SK-N-SH (cell line): ENCODE results near the gene ACOT7. TPM values are rescaled to one million over a fixed set of nuclear protein-coding genes. Genes with fewer than 3 reads are reported as not detected.

Source experiments
- CTCF ChIA-PET: fragments of 300-600, 350-600 bp; formaldehyde crosslinking; extraction: SDS; loops from one replicate; lab custom pipeline; 2021; lab: Yijun Ruan, JAX
- POLR2A ChIA-PET: fragments of 350-600 bp; sonication (Branson Sonifier 250); formaldehyde crosslinking; extraction: SDS; loops from one replicate; lab custom pipeline; 2020; ENCODE audit warnings: antibody characterized with exemption, inconsistent platforms; lab: Yijun Ruan, JAX
- DNase-seq: peaks from one replicate; pipeline ENCODE4 v3.0.0; 2012
- H2AFZ ChIP-seq: fragments of 200-600 bp; sonication (generic); 2 replicates; pipeline ENCODE4 v1.8.1; 2016; ENCODE audit warnings: antibody characterized with exemption, mild to moderate bottlenecking, low read depth
- H3F3A ChIP-seq: fragments of 200-600 bp; sonication (generic); replicated peaks from 2 replicates; pipeline ENCODE3; 2016; ENCODE audit warnings: antibody characterized with exemption, mild to moderate bottlenecking; ENCODE audit not compliant: insufficient read depth
- H3K27ac ChIP-seq, 2 experiments: fragments of 200-500 bp in 1 of 2; fragments of 200-600 bp in 1 of 2; sonication (Bioruptor generic) in 1 of 2; sonication (generic), shearing (Covaris generic) in 1 of 2; 2 replicates each; pipeline versions ENCODE4 v1.5.1 to v1.6.1; 2014 to 2016; ENCODE audit warnings: low read depth in 2 of 2, inconsistent platforms in 1 of 2, low read length in 1 of 2, mild to moderate bottlenecking in 1 of 2, mixed read lengths in 1 of 2
- H3K27me3 ChIP-seq: fragments of 200-600 bp; sonication (generic), shearing (Covaris generic); 2 replicates; pipeline ENCODE4 v1.6.1; 2016; ENCODE audit warnings: mixed run types; ENCODE audit not compliant: insufficient read depth
- H3K36me3 ChIP-seq, 2 experiments: fragments of 200-500 bp in 1 of 2; fragments of 200-600 bp in 1 of 2; sonication (Bioruptor generic) in 1 of 2; sonication (generic) in 1 of 2; replicated peaks in 1 of 2; 2 replicates each; pipeline versions ENCODE3 to v1.5.1; 2014 to 2016; ENCODE audit warnings: low read length in 1 of 2, mild to moderate bottlenecking in 1 of 2; ENCODE audit not compliant: insufficient read depth in 2 of 2, control insufficient read depth in 1 of 2
- H3K4me1 ChIP-seq, 2 experiments: fragments of 200-500 bp in 1 of 2; fragments of 200-600 bp in 1 of 2; sonication (Bioruptor generic) in 1 of 2; sonication (generic), shearing (Covaris generic) in 1 of 2; 2 replicates each; pipeline versions ENCODE4 v1.5.1 to v1.6.1; 2014 to 2016; ENCODE audit warnings: low read depth in 1 of 2, low read length in 1 of 2, mixed run types in 1 of 2; ENCODE audit not compliant: insufficient read depth in 2 of 2, control insufficient read depth in 1 of 2
- H3K4me2 ChIP-seq: fragments of 200-600 bp; sonication (generic), shearing (Covaris generic); 2 replicates; pipeline ENCODE4 v1.6.1; 2017; ENCODE audit warnings: mixed run types
- H3K4me3 ChIP-seq, 2 experiments: fragments of 200-500 bp in 1 of 2; fragments of 200-600 bp in 1 of 2; sonication (Bioruptor generic) in 1 of 2; sonication (generic), shearing (Covaris generic) in 1 of 2; 2 replicates each; pipeline versions ENCODE4 v1.5.1 to v1.8.1; 2014 to 2016; ENCODE audit warnings: low read depth in 2 of 2, inconsistent platforms in 1 of 2, low read length in 1 of 2, mild to moderate bottlenecking in 1 of 2, mixed read lengths in 1 of 2, moderate library complexity in 1 of 2
- H3K79me2 ChIP-seq: fragments of 200-600 bp; sonication (generic); 2 replicates; pipeline ENCODE4 v1.8.1; 2017; ENCODE audit warnings: mild to moderate bottlenecking; ENCODE audit not compliant: insufficient read depth
- H3K9ac ChIP-seq: fragments of 200-600 bp; sonication (generic); 2 replicates; pipeline ENCODE4 v1.6.1; 2017; ENCODE audit warnings: mixed run types
- H3K9me2 ChIP-seq: fragments of 200-600 bp; sonication (generic); 2 replicates; pipeline ENCODE4 v1.6.1; 2017; ENCODE audit warnings: mixed run types
- H3K9me3 ChIP-seq: fragments of 200-600 bp; sonication (generic); 2 replicates; pipeline ENCODE4 v1.6.1; 2017; ENCODE audit warnings: mixed run types, mild to moderate bottlenecking, moderate library complexity
- H4K20me1 ChIP-seq: fragments of 200-600 bp; sonication (generic); 2 replicates; pipeline ENCODE4 v1.6.1; 2017; ENCODE audit warnings: mild to moderate bottlenecking, mixed run types; ENCODE audit not compliant: insufficient read depth
- FOSL2 ChIP-seq: IDR thresholded peaks from 2 replicates; pipeline ENCODE4 v1.4.0; 2012; ENCODE audit warnings: low read depth, mild to moderate bottlenecking, moderate library complexity, borderline replicate concordance
- FOXJ3 ChIP-seq: sonication (generic); formaldehyde crosslinking; IDR thresholded peaks from 2 replicates; pipeline ENCODE4 v1.5.1; 2020; ENCODE audit warnings: mild to moderate bottlenecking, missing genetic modification reagents
- FOXM1 ChIP-seq: IDR thresholded peaks from 2 replicates; pipeline ENCODE4 v1.4.0; 2012; ENCODE audit warnings: low read depth, mild to moderate bottlenecking
- GATA2 ChIP-seq: sonication (generic); formaldehyde crosslinking; IDR thresholded peaks from 2 replicates; pipeline ENCODE4 v1.5.0; 2020; ENCODE audit warnings: mild to moderate bottlenecking, missing genetic modification reagents
- MEF2A ChIP-seq: IDR thresholded peaks from 2 replicates; pipeline ENCODE4 v1.4.0; 2012; ENCODE audit warnings: low read depth, borderline replicate concordance
- MXI1 ChIP-seq: IDR thresholded peaks from 2 replicates; pipeline ENCODE4 v1.6.1; 2012; ENCODE audit warnings: mild to moderate bottlenecking, low read depth, low read length, improper control_type of control experiment
- NRF1 ChIP-seq: IDR thresholded peaks from 2 replicates; pipeline ENCODE4 v1.6.1; 2012; ENCODE audit warnings: low read depth, mild to moderate bottlenecking, low read length
- RAD21 ChIP-seq: IDR thresholded peaks from 2 replicates; pipeline ENCODE4 v1.6.1; 2012; ENCODE audit warnings: mild to moderate bottlenecking, low read length
- RCOR1 ChIP-seq: fragments of 150-350 bp; IDR thresholded peaks from 2 replicates; pipeline ENCODE4 v1.6.1; 2017; ENCODE audit warnings: antibody characterized with exemption, low read length
- RFX5 ChIP-seq: IDR thresholded peaks from 2 replicates; pipeline ENCODE4 v1.6.1; 2012; ENCODE audit warnings: mild to moderate bottlenecking, improper control_type of control experiment, low read length
- RXRA ChIP-seq: IDR thresholded peaks from 2 replicates; pipeline ENCODE4 v1.4.0; 2012; ENCODE audit warnings: low read depth, mild to moderate bottlenecking, borderline replicate concordance
- TAF1 ChIP-seq: IDR thresholded peaks from 2 replicates; pipeline ENCODE4 v1.6.1; 2012; ENCODE audit warnings: low read depth, mild to moderate bottlenecking, low read length, moderate library complexity, borderline replicate concordance
- TCF12 ChIP-seq: IDR thresholded peaks from 2 replicates; pipeline ENCODE4 v1.4.0; 2012
- YY1 ChIP-seq: IDR thresholded peaks from 2 replicates; pipeline ENCODE4 v1.4.0; 2012; ENCODE audit warnings: low read depth, mild to moderate bottlenecking
- WGBS: methylation state at CpG from one replicate; pipeline ENCODE4 v1.1.6; 2017; ENCODE audit warnings: low lambda C conversion rate; 5-methylcytosine and 5-hydroxymethylcytosine counted together
- polyA plus RNA-seq, 3 experiments: library from polyadenylated mRNA; depleted of rRNA; stranded (reverse); fragments of >200 nt; gene quantifications; 2 replicates each; pipeline ENCODE4 v1.2.3, GENCODE V29; 2012
- TF ChIP-seq, protein P1 (sequence below): fragments of 150-350 bp; IDR thresholded peaks from 2 replicates; pipeline ENCODE4 v1.6.1; 2017; ENCODE audit warnings: antibody characterized with exemption, low read length, low read depth, borderline replicate concordance
- TF ChIP-seq, protein P2 (sequence below): IDR thresholded peaks from 2 replicates; pipeline ENCODE4 v1.4.0; 2012; ENCODE audit warnings: low read depth, borderline replicate concordance
- TF ChIP-seq, protein P3 (sequence below): fragments of 200-600 bp; sonication (generic); IDR thresholded peaks from 2 replicates; pipeline ENCODE4 v1.6.1; 2017; ENCODE audit warnings: antibody characterized with exemption, mild to moderate bottlenecking, moderate library complexity
- TF ChIP-seq, protein P4 (sequence below): fragments of 150-350 bp; IDR thresholded peaks from 2 replicates; pipeline ENCODE4 v1.6.1; 2016; ENCODE audit warnings: mild to moderate bottlenecking, low read depth, low read length

ACOT7 gene
- polyA plus RNA-seq, 1 of the 3 experiments (the other 2 are of a cell fraction) = 289 TPM

- Histone ChIP-seq H3K27me3 (peaks cover 26% of the 10 kb centered on the region), H4K20me1 (no peaks in the 10 kb centered on the region), H2AFZ (no peak within 1 kb of the TSS), H3K27ac (no peak within 1 kb of the TSS), H3K4me3 (0 out of 4 replicates have a peak within 1 kb of the TSS, but pooled peaks of 1 of the 2 experiments have one; percentile 12), H3K9me3 (no peaks in the 10 kb centered on the region), H3F3A (no peaks in the 10 kb centered on the region), H3K4me2 (peak within 1 kb of the TSS; percentile 24; the same call in 1 of the 2 replicates), H3K4me1 (peaks cover 6 to 18% of the 10 kb centered on the region in 2 experiments; a peak in 1 of 4 replicates), H3K9me2 (no peaks in the 10 kb centered on the region), H3K79me2 (no peaks in the 10 kb centered on the region), H3K9ac (no peak within 1 kb of the TSS), H3K36me3 (no peaks in the 10 kb centered on the region)
- ChIA-PET CTCF (interaction anchor here (1.0 to 16.1 kb wide), 10 partner anchors 11 to 182 kb away, joined by 3 to 290 read pairs (median 5); no protein-coding TSS in a partner anchor), POLR2A (interaction anchor here (1.5 kb wide), 1 partner anchor 184 kb away, joined by 3 read pairs; the partner anchor contains the start of gene ICMT)
- 6% methylated on average over 3 of the region's 62 CpGs for WGBS
- peak; percentile 61 for DNase-seq
- TF ChIP-seq RCOR1 (no peak), TCF12 (no peak), YY1 (no peak), FOSL2 (no peak), GATA2 (CRISPR knock-in tag) (no peak)
- TF ChIP-seq, protein P1, sequence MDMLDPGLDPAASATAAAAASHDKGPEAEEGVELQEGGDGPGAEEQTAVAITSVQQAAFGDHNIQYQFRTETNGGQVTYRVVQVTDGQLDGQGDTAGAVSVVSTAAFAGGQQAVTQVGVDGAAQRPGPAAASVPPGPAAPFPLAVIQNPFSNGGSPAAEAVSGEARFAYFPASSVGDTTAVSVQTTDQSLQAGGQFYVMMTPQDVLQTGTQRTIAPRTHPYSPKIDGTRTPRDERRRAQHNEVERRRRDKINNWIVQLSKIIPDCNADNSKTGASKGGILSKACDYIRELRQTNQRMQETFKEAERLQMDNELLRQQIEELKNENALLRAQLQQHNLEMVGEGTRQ = no peak
These were observed 26.4 kb upstream of the ACOT7 start, which contains the start of gene HES2 for GRCh38 chr1:6419804-6420453. Gene HES2, minus strand, starts transcription at chr1:6419919. Its CDS starts 99 bp downstream, at chr1:6419820.

DNA sequence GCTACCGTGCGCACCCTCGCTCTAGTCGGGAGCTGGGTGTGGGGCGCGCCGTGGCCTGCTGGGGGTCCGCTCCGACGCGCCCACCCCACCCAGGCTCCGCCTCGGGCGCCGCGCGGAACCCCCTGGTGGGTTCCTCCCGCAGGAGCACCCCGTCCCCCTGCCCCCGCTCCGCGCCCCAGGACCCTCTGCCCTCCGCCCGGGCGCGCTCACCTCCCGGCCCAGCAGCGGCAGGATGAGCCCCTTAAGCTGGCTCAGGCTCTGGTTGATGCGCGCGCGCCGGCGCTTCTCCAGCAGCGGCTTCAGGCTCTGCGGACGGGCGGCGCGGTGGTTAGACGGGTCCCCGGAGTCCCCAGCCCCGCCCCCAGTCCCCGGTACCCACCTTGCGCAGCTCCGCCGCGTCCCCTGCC is 25.8 kb upstream of the ACOT7 start:
- WGBS = no CpG with 5 or more reads among the region's 48 CpGs
- H3K36me3 ChIP-seq = no peaks in the 10 kb centered on the region
- POLR2A ChIA-PET = interaction anchor here (1.5 kb wide), 1 partner anchor 183 kb away, joined by 3 read pairs; the partner anchor contains the start of gene ICMT

More for the DNA sequence above, 25.8 kb upstream of the ACOT7 start:
- CTCF ChIA-PET = interaction anchor here (1.0 to 16.1 kb wide), 9 partner anchors 11 to 173 kb away, joined by 3 to 290 read pairs (median 5); no protein-coding TSS in a partner anchor
- Histone ChIP-seq H3K27me3 (peaks cover 23% of the 10 kb centered on the region), H2AFZ (no peak overlapping the region), H3K9me2 (no peaks in the 10 kb centered on the region), H3K9me3 (no peaks in the 10 kb centered on the region), H3K27ac (no peak overlapping the region), H3F3A (no peaks in the 10 kb centered on the region), H3K4me3 (0 out of 4 replicates have a peak overlapping the region, but pooled peaks of 1 of the 2 experiments have one; percentile 12), H3K9ac (no peak overlapping the region), H4K20me1 (no peaks in the 10 kb centered on the region), H3K79me2 (no peaks in the 10 kb centered on the region), H3K4me2 (peak overlapping the region; percentile 24; the same call in 1 of the 2 replicates), H3K4me1 (peaks cover 6 to 18% of the 10 kb centered on the region in 2 experiments; a peak in 1 of 4 replicates)
- peak; percentile 64 for DNase-seq
- no peak for TF ChIP-seq GATA2 (CRISPR knock-in tag)
- TF ChIP-seq, protein P2, sequence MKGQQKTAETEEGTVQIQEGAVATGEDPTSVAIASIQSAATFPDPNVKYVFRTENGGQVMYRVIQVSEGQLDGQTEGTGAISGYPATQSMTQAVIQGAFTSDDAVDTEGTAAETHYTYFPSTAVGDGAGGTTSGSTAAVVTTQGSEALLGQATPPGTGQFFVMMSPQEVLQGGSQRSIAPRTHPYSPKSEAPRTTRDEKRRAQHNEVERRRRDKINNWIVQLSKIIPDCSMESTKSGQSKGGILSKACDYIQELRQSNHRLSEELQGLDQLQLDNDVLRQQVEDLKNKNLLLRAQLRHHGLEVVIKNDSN = no peak
- no peak for TF ChIP-seq RCOR1
- TF ChIP-seq, protein P3, sequence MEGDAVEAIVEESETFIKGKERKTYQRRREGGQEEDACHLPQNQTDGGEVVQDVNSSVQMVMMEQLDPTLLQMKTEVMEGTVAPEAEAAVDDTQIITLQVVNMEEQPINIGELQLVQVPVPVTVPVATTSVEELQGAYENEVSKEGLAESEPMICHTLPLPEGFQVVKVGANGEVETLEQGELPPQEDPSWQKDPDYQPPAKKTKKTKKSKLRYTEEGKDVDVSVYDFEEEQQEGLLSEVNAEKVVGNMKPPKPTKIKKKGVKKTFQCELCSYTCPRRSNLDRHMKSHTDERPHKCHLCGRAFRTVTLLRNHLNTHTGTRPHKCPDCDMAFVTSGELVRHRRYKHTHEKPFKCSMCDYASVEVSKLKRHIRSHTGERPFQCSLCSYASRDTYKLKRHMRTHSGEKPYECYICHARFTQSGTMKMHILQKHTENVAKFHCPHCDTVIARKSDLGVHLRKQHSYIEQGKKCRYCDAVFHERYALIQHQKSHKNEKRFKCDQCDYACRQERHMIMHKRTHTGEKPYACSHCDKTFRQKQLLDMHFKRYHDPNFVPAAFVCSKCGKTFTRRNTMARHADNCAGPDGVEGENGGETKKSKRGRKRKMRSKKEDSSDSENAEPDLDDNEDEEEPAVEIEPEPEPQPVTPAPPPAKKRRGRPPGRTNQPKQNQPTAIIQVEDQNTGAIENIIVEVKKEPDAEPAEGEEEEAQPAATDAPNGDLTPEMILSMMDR = no peak
- TF ChIP-seq MEF2A = no peak
- TF ChIP-seq FOXM1 = no peak
- no peak for TF ChIP-seq RXRA
- TF ChIP-seq MXI1 = no peak
- TF ChIP-seq, protein P4, sequence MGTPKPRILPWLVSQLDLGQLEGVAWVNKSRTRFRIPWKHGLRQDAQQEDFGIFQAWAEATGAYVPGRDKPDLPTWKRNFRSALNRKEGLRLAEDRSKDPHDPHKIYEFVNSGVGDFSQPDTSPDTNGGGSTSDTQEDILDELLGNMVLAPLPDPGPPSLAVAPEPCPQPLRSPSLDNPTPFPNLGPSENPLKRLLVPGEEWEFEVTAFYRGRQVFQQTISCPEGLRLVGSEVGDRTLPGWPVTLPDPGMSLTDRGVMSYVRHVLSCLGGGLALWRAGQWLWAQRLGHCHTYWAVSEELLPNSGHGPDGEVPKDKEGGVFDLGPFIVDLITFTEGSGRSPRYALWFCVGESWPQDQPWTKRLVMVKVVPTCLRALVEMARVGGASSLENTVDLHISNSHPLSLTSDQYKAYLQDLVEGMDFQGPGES = no peak
- no peak for TF ChIP-seq RAD21
- no peak for TF ChIP-seq FOXJ3
- TF ChIP-seq TAF1 = no peak
- no peak for TF ChIP-seq RFX5
- no peak for TF ChIP-seq YY1
- no peak for TF ChIP-seq NRF1
